ENCODE results near the gene GABRR1.

Gene GABRR1

DNA sequence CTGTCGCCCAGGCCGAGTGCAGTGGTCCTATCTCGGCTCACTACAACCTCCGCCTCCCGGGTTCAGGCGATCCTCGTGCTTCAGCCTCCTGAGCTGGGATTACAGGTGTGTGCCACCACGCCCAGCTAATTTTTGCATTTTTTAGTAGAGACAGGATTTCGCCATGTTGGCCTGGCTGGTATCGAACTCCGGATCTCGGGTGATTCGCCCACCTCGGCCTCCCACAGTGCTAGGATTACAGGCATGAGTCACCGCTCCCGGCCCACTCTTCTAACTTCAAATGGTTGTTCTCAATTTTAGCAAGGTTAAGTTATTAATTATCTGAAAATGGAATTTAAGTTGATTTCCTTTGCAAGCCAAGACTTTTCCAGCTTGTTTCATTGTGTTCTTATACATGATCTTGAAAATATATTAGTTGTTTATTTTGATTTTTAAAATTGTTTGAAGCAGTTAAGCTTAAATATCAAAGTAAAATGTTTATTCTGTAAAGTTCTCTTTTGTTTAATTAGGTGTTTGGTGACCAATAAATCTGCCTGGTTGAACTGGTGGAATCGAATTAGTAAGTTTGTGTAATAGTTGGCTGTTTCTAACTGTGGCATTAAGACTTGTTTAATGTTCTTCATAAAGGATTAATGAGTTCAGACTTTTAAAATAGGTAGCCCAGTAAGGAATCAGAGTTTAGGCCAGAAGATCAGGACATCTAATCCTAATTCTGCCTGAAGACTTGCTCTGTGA lies 69.0 kb downstream of the GABRR1 start:
- no peaks in the 10 kb centered on the region for H3K9me3 ChIP-seq (ENCODE audit: insufficient read depth, low read length, severe bottlenecking)
- peaks cover 42% of the 10 kb centered on the region for H3K4me1 ChIP-seq (ENCODE audit: insufficient read depth, low read length)
- H3K27me3 ChIP-seq (ENCODE audit: insufficient read depth, low read length, poor library complexity) = no peaks in the 10 kb centered on the region
- DNase-seq (no peak), ATAC-seq (ENCODE audit: insufficient read depth, low read depth) (no peak)
- H3K27ac ChIP-seq (ENCODE audit: low read length) = no peak overlapping the region; the same call in 1 of the 2 replicates
- H3K4me3 ChIP-seq (ENCODE audit: low read depth in 1 of 2, low read length in 2 of 2) = peak overlapping the region in 1 of 2 experiments; percentile 16; a peak in 1 of 4 replicates
- TF ChIP-seq EZH2 (IDR thresholded peaks at IDR 0.05; ENCODE audit: borderline replicate concordance, low read depth, low read length, severe bottlenecking) = no peak
- TF ChIP-seq, protein P1, sequence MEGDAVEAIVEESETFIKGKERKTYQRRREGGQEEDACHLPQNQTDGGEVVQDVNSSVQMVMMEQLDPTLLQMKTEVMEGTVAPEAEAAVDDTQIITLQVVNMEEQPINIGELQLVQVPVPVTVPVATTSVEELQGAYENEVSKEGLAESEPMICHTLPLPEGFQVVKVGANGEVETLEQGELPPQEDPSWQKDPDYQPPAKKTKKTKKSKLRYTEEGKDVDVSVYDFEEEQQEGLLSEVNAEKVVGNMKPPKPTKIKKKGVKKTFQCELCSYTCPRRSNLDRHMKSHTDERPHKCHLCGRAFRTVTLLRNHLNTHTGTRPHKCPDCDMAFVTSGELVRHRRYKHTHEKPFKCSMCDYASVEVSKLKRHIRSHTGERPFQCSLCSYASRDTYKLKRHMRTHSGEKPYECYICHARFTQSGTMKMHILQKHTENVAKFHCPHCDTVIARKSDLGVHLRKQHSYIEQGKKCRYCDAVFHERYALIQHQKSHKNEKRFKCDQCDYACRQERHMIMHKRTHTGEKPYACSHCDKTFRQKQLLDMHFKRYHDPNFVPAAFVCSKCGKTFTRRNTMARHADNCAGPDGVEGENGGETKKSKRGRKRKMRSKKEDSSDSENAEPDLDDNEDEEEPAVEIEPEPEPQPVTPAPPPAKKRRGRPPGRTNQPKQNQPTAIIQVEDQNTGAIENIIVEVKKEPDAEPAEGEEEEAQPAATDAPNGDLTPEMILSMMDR (IDR thresholded peaks at IDR 0.05; ENCODE audit: borderline replicate concordance, extremely low read depth, low read length, poor library complexity, severe bottlenecking) = no peak
- H3K4me2 ChIP-seq (ENCODE audit: insufficient read depth, low read length) = peak overlapping the region; percentile 81
- H3K79me2 ChIP-seq (ENCODE audit: insufficient read depth, low read length) = peaks cover 37% of the 10 kb centered on the region
- no peak overlapping the region for H2AFZ ChIP-seq (ENCODE audit: low read depth, low read length)
- no peak overlapping the region for H3K9ac ChIP-seq (ENCODE audit: low read depth, low read length)
- H3K36me3 ChIP-seq (ENCODE audit: insufficient read depth, low read length) = peaks cover 33% of the 10 kb centered on the region
- H4K20me1 ChIP-seq (ENCODE audit: insufficient read depth, low read length) = peaks cover 6% of the 10 kb centered on the region; the same call in 1 of the 2 replicates

DNA sequence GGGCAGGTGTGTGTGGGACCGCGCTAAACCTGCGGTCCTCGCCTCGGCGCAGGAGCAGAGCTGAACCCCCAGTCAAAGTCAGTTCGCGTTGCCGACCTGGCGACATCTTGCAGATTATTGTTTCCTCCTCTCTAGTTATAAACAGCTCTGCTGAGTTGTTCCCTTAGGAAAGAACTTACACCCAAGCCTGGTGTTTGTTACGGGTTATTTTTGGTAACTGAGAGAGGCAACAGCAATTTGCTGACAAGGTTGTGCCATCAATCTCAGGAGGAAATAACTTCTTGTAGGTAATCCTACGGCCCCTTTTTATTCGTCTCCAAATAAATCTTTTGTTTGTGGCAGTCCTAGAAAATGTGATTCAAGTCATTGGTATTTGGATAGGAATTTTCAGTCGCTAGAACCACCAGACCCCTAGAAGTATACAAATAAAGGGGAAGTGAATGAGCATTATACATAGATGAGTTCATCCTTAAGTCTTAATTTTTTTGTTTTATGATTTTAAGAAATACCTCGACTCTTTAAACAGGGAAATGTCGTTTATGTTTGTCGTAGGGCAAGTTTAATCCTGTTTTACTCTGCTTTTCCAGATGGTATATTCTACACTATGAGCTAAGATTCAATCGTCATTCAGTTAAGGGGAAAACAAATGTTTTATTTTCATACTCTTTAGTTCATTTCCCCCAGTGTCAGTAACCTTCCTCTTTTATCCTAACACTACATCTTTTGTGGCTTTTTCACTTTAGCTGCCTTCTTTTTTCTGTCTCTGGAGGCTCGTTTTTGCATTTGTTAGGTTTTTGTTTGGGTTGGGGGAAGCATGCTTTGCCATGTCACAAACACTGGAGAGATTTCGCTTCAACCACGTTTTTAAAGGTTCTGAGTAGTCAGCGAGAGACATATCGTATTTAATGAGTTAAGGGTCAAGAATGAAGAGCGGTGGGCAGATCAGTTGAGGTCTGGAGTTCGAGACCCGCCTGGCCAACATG lies 70.1 kb downstream of the GABRR1 start:
- Histone ChIP-seq H4K20me1 (ENCODE audit: insufficient read depth, low read length) (peaks cover 6% of the 10 kb centered on the region; the same call in 1 of the 2 replicates), H3K36me3 (ENCODE audit: insufficient read depth, low read length) (peaks cover 25% of the 10 kb centered on the region), H3K4me3 (ENCODE audit: low read depth in 1 of 2, low read length in 2 of 2) (peak overlapping the region; percentile 63 to 77; a peak in 3 of 4 replicates), H3K79me2 (ENCODE audit: insufficient read depth, low read length) (peaks cover 37% of the 10 kb centered on the region), H3K9ac (ENCODE audit: low read depth, low read length) (peak overlapping the region; percentile 95), H3K27me3 (ENCODE audit: insufficient read depth, low read length, poor library complexity) (no peaks in the 10 kb centered on the region), H3K4me2 (ENCODE audit: insufficient read depth, low read length) (peak overlapping the region; percentile 81), H3K9me3 (ENCODE audit: insufficient read depth, low read length, severe bottlenecking) (no peaks in the 10 kb centered on the region), H3K4me1 (ENCODE audit: insufficient read depth, low read length) (peaks cover 42% of the 10 kb centered on the region), H3K27ac (ENCODE audit: low read length) (peak overlapping the region; percentile 80), H2AFZ (ENCODE audit: low read depth, low read length) (peak overlapping the region; percentile 88)
- TF ChIP-seq EZH2 (IDR thresholded peaks at IDR 0.05; ENCODE audit: borderline replicate concordance, low read depth, low read length, severe bottlenecking) = no peak
- TF ChIP-seq, protein P1 (IDR thresholded peaks at IDR 0.05; ENCODE audit: borderline replicate concordance, extremely low read depth, low read length, poor library complexity, severe bottlenecking) = no peak
- ATAC-seq (ENCODE audit: insufficient read depth, low read depth) (no peak; the same call in 2 of the 3 replicates), DNase-seq (peak; percentile 36)

DNA sequence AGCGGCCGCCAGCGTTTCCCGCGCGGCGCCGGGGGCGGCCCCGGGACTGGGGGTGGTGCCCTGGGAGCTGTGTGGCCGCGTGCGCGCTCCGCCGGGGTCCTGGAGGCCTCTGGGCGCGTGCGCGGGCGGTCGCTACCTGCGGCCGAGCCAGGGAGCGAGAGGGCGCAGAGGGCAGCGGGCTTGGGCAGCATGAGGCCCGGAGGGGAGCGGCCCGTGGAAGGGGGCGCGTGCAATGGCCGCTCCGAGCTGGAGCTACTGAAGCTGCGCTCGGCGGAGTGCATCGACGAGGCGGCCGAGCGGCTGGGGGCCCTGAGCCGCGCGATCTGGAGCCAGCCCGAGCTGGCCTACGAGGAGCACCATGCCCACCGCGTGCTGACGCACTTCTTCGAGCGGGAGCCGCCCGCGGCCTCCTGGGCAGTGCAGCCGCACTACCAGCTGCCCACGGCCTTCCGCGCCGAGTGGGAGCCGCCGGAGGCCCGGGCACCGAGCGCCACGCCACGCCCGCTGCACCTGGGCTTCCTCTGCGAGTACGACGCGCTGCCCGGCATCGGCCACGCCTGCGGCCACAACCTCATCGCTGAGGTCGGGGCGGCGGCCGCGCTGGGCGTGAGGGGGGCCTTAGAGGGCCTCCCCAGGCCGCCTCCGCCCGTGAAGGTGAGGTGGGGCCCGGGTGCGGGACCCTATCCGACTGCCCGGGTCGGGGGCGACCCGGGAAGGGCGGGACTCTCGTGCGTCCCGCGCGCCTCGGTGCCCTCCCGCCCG lies 71.0 kb downstream of the GABRR1 start, which contains the start of gene PM20D2:
PM20D2 (plus strand) TSS at position 100 of the 762 bp plus-strand sequence; CDS start at position 190, 90 bp downstream.
- no peaks in the 10 kb centered on the region for H3K27me3 ChIP-seq (ENCODE audit: insufficient read depth, low read length, poor library complexity)
- peaks cover 34% of the 10 kb centered on the region for H3K79me2 ChIP-seq (ENCODE audit: insufficient read depth, low read length)
- peak within 1 kb of the TSS; percentile 95 for H3K9ac ChIP-seq (ENCODE audit: low read depth, low read length)
- H4K20me1 ChIP-seq (ENCODE audit: insufficient read depth, low read length) = peaks cover 6% of the 10 kb centered on the region; the same call in 1 of the 2 replicates
- peaks cover 16% of the 10 kb centered on the region for H3K36me3 ChIP-seq (ENCODE audit: insufficient read depth, low read length)
- peak within 1 kb of the TSS; percentile 63 to 77 for H3K4me3 ChIP-seq (ENCODE audit: low read depth in 1 of 2, low read length in 2 of 2)
- no peaks in the 10 kb centered on the region for H3K9me3 ChIP-seq (ENCODE audit: insufficient read depth, low read length, severe bottlenecking)
- DNase-seq (peak; percentile 78), ATAC-seq (ENCODE audit: insufficient read depth, low read depth) (peak; percentile 88)
- TF ChIP-seq, protein P1 (IDR thresholded peaks at IDR 0.05; ENCODE audit: borderline replicate concordance, extremely low read depth, low read length, poor library complexity, severe bottlenecking) = no peak
- no peak for TF ChIP-seq EZH2 (IDR thresholded peaks at IDR 0.05; ENCODE audit: borderline replicate concordance, low read depth, low read length, severe bottlenecking)
- peak within 1 kb of the TSS; percentile 80 for H3K27ac ChIP-seq (ENCODE audit: low read length)
- H3K4me1 ChIP-seq (ENCODE audit: insufficient read depth, low read length) = peaks cover 42% of the 10 kb centered on the region
- H3K4me2 ChIP-seq (ENCODE audit: insufficient read depth, low read length) = peak within 1 kb of the TSS; percentile 81
- peak within 1 kb of the TSS; percentile 88 for H2AFZ ChIP-seq (ENCODE audit: low read depth, low read length)

Measured in DND-41 (cell line).